GM20000 (cell line): Measurements from ENCODE around the gene LEFTY1.

ENCODE experiments used
- DNase-seq: peaks from one replicate; pipeline ENCODE4 v3.0.0; 2012; ENCODE audit warnings: low spot score
- CTCF ChIP-seq: IDR thresholded peaks from 2 replicates; pipeline ENCODE4 v1.5.1; 2012; ENCODE audit warnings: mild to moderate bottlenecking, control low read depth; ENCODE audit errors: extremely low read depth, missing control alignments

Gene LEFTY1

GRCh38 chr1:225880222-225880588, 8.7 kb downstream of the LEFTY1 start:
- DNase-seq: no peak
- no peak for TF ChIP-seq CTCF

DNA sequence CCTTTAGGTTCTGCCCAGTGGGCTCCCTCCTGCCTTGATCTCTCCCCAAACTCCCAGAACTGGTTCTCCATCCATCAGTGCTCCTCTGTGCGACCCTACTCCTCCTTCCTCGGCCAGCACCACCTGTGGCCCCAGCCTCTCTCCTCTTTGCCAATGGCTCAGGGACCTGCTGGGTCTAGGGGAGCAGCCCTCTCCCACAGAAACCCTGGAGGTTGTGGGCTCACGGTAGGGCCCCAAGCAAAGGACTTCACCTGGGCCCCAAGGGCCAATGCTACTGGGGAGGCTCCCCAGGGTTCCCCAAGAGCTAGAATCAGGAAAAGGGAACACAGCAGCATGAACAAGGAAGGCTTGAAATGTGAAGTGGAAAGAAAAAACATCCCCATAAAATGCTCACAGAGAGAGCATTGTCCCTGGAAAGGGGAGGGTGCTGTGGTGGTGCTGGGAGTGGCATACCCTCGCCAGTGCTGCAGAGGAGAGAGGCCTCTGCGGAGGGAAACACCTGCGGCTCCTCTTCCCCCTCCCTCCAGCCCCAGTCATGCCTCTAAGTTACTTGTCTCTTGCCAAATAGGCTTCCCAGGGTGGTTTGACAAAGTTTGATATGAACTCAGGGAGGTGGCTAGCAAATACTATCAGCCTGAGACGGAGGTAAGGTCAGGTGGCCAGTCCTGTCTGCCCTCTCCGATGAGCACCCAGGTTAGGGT, 9.3 kb downstream of the LEFTY1 start:
- no peak for DNase-seq
- TF ChIP-seq CTCF: no peak

DNA sequence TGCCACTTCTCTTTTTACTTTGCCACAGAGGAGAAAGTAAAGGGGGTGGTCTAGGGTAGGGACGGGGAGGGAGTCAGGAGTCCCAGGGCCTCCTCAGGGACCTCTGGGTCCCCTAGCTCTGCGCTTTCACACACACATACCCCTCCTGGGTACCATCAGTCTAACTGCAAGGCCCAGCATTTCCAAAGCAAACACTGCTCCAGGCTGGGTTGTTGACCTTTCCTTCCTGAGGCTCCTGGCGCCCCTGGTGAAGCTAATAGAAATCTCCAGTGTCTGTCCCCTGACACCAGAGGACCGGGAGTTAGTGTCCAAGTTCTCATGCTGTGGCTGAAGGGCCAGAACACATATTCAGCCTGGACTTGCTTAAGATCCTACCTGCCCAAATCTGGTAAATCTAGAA, 10.7 kb downstream of the LEFTY1 start:
- no peak for TF ChIP-seq CTCF
- DNase-seq: no peak

DNA sequence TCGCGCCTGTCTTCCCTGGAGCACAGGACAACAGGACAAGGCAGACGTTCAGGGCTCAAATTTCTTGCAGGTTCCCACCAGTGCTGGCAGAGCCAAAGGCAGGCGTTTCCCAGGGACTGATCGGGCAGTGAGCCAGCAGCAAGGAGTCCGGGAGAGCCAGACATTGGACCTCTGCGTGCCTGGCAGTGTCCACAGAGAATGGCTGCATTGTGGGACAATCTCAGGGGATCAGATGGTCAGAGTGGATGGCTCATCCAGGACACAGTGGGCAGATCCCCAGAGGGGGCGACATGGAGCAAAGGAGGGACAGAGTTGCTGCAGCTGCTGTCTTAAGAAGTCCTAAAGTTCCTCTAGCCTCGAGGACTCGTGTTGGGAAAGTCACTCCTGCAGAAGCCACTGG, 11.4 kb downstream of the LEFTY1 start:
- TF ChIP-seq CTCF: no peak
- no peak for DNase-seq

- no peak for DNase-seq
- TF ChIP-seq CTCF: no peak
These were observed 11.9 kb downstream of the LEFTY1 start for GRCh38 chr1:225876900-225877510.

DNA sequence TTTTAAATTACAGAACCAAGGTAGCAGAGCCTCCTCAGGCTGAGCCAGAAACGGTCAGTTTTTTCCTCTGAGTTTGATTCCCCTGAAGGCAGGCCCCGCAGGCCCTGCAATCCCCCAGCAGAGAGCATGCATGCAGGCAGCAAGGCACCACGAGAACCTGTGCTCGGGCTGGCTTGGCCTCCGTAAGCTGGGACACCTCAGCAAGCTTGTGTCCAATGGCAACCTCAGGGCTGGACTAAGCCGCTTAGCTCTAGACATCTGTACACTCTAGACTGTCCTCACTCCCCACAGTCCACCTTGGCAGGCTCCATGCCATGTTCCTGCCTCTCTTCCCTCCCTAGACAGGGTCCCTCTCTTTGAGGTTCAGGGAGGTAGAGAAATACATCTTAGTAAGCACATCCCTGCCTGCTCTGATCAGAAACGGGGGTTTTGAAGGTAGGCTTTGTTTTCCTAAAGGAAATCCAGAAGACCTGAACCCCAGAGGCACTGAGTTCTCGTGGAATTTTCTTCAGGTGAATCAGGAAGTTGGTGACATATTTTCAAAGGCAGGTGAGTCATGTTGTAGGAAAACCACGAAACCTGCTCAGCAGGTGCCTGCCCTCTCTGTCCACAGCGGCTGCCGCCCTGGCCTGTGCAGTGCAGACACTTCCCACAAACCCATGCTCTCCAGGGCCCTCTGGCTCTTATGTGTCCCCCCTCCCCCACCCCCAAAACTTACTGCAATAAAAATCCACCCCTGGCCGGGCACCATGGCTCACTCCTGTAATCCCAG, 13.7 kb downstream of the LEFTY1 start:
- DNase-seq: no peak
- TF ChIP-seq CTCF: no peak

GRCh38 chr1:225874431-225874830, 14.5 kb downstream of the LEFTY1 start:
- no peak for DNase-seq
- TF ChIP-seq CTCF: no peak
